IPS-15b (cell line): ENCODE results near the gene CENPM.

Experiments used
- H3K27me3 ChIP-seq: one replicate; pipeline ENCODE4 v1.6.1; 2013; ENCODE audit warnings: low read length; ENCODE audit not compliant: control insufficient read depth, insufficient read depth
- H3K36me3 ChIP-seq: one replicate; pipeline ENCODE4 v1.6.1; 2013; ENCODE audit warnings: low read length; ENCODE audit not compliant: control insufficient read depth, insufficient read depth
- H3K4me1 ChIP-seq: one replicate; pipeline ENCODE4 v1.6.1; 2013; ENCODE audit warnings: mild to moderate bottlenecking, low read length; ENCODE audit not compliant: control insufficient read depth, insufficient read depth
- H3K4me3 ChIP-seq: one replicate; pipeline ENCODE4 v1.5.1; 2013; ENCODE audit warnings: low read depth, low read length
- H3K9ac ChIP-seq: one replicate; pipeline ENCODE4 v1.6.1; 2013; ENCODE audit warnings: low read depth, mild to moderate bottlenecking, low read length
- H3K9me3 ChIP-seq: one replicate; pipeline ENCODE4 v1.6.1; 2013; ENCODE audit warnings: mild to moderate bottlenecking, low read length; ENCODE audit not compliant: control insufficient read depth, insufficient read depth

Gene CENPM

DNA sequence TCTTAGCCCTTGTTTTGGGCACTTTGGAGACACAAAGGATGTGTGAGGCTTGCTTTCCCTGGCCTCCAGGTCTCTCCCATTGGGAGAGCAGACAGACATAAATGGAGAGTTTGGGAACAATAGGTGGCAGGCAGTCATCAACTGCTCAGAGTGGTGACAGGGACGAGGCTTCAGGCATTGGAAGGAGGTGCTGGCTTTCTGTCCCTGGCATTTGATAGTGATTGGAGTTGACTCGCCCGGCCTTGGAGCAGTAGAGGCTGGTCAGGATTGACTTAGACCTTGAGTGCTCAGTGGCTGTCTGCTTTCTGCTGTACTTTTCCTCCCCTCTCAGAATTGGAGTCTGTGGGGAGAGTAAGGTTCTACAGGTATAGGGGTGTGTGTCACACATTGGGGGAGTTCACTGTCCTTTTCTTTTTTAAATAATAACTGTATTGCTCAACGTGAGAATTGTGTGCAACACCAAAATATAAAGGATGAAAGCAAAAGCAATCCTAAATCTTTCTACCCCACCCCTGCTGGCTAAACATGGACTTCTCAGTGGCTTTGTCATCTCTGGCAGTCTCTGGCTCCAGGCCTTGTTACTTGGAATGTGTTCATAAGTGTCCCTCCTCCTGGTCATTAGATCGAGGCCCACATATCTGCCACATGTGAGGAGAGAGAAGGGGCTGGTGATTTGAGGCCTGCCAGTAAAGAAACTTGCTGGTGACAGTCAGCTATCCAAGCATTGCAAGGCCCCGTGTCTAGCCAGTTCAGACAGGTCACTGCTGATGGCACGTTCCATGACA is 53.2 kb downstream of the CENPM start:
- Histone ChIP-seq H3K9me3 (no peaks in the 10 kb centered on the region), H3K27me3 (no peaks in the 10 kb centered on the region), H3K4me3 (no peak overlapping the region), H3K36me3 (peaks cover 34% of the 10 kb centered on the region), H3K4me1 (no peaks in the 10 kb centered on the region), H3K9ac (no peak overlapping the region)

DNA sequence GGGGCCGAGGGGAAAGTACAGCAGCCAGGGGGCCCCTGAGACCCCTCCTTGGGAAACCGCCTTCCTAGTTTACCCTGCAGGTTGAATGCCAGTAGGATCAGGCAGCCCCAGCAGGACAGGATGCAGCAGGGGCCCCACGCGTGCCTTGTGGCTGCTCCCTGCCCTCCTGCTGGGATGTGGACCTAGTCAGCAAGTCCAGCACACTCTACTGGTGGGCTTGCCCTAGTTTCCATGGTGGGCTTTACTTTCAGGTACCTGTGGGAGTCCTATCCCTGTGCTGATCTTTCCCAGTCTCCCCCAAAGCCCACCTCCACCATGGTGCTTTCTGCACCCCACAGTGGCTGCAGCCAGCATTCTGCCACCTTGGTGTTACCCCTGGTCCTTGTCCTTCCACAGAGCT is 54.2 kb downstream of the CENPM start:
- H3K9me3 ChIP-seq: no peaks in the 10 kb centered on the region
- H3K4me1 ChIP-seq: no peaks in the 10 kb centered on the region
- no peak overlapping the region for H3K4me3 ChIP-seq
- peaks cover 33% of the 10 kb centered on the region for H3K36me3 ChIP-seq
- H3K27me3 ChIP-seq: no peaks in the 10 kb centered on the region
- no peak overlapping the region for H3K9ac ChIP-seq

DNA sequence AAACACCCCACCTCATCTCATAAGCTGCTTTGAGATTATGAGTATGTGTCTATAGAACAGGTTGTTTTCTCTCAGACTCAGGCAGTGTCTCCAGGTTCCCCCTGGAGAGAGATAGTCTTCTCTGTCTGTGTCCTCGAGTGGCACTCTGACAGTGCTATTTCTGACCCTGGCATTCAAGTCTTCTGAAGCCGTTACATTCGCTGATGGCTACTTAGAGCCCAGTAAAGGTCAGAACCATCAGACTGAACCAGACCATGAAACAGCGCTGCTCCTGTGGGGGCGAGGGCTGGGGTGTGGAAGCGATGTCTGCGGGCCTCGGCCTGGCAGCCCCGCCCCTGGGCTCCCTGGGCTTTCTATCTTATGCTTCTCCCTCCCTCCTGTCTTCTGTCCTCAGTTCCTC is 55.5 kb downstream of the CENPM start:
- Histone ChIP-seq H3K4me3 (no peak overlapping the region), H3K36me3 (peaks cover 24% of the 10 kb centered on the region), H3K4me1 (no peaks in the 10 kb centered on the region), H3K9ac (no peak overlapping the region), H3K9me3 (no peaks in the 10 kb centered on the region), H3K27me3 (no peaks in the 10 kb centered on the region)
